AG09319 (cell line): ENCODE measurements around the gene TMTC2.

Experiments
- DNase-seq: peaks from one replicate; pipeline ENCODE4 v3.0.0-alpha.2; 2010; ENCODE audit warnings: low read depth; ENCODE audit errors: extremely low read depth
- TF ChIP-seq, protein P1 (sequence below): IDR thresholded peaks from 2 replicates; pipeline ENCODE4 v1.5.1; 2011; ENCODE audit warnings: low read depth, mild to moderate bottlenecking, inconsistent platforms, low read length, moderate library complexity

The TMTC2 gene

DNA sequence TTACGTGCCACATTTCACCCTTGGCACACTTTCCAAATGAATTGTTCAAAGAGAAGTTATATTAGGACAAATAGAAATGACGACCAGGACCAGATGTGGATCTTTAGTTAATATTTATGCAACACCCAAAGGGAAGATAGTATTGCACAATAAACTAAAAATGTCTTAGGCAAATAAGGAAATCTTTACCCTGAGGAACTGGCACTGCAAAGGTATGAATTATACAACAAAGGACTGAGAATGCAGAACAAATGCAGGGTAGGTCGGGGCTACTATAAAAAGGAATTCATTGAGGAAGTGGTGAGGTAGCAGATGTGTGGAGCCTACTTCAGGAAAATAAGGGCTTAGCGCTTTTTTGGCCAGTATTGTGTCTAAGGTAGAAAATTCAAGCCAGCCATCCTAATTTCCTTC is 3.9 kb upstream of the TMTC2 start:
- TF ChIP-seq, protein P1, sequence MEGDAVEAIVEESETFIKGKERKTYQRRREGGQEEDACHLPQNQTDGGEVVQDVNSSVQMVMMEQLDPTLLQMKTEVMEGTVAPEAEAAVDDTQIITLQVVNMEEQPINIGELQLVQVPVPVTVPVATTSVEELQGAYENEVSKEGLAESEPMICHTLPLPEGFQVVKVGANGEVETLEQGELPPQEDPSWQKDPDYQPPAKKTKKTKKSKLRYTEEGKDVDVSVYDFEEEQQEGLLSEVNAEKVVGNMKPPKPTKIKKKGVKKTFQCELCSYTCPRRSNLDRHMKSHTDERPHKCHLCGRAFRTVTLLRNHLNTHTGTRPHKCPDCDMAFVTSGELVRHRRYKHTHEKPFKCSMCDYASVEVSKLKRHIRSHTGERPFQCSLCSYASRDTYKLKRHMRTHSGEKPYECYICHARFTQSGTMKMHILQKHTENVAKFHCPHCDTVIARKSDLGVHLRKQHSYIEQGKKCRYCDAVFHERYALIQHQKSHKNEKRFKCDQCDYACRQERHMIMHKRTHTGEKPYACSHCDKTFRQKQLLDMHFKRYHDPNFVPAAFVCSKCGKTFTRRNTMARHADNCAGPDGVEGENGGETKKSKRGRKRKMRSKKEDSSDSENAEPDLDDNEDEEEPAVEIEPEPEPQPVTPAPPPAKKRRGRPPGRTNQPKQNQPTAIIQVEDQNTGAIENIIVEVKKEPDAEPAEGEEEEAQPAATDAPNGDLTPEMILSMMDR, result no peak
- no peak for DNase-seq

DNA sequence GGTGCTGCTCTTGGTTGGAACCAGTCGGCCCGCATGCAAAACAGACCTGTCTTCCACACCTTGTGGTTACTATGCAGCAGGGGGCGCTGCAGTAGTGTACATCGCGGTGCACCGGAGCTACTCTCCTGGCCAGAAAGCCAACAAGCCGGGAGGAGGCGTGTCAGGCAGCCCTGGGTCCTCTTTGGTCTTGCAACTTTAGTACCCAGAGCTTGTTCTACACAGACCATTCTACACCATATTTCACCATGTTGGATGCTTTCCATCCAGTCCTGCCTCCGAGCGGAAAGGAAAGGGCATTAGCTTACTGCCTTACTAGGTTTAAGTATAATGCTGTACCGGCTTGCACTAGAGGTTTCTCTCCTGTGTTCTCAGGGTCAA is 927 bp upstream of the TMTC2 start:
- peak; percentile 87 for DNase-seq
- TF ChIP-seq, protein P1, result peak; percentile 90

DNA sequence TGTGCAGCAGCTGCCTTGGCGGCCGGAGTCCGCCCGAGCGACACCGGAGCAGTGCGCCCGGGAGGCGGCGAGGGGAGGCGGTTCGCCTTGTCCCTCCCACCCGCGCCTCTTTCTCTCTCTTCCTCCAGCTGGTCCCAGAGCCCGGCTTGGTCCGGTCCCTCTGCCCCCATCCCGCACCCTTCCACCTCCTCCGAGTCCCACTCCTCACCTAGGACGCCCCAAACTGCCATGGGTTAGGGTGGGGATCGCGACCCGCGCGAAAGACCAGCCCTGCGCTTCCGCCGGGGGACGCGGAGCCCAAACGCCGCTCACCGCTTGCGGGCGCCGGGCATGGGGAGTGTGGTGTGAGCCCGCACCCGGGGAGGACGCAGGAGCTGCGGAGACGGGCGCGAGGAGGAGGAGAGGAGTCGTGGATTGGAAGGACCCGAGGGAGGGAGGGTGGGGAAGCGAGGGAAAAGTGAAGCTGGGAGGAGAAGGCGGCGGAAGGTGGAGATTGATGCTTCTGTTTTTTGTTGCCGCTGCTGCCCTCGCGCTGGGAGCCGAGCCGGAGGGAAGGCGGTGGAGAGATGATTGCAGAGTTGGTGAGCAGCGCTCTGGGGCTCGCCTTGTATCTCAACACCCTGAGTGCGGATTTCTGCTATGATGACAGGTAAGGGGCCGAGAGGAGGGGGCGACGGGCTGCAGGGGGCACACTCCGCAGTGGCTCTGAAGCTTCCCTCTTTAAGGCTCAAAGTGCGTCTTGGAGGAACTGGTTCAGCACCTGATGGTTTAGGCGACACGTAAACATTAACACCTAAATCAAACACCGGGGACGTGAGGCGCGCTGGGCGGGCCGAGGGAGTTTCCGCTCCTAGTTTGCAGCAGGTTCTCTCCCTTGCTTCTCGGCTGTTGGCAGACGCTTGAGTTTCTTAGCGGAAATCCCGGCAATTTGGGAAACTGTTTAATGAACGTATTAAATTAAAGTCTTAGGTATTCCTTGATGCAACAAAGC is 610 bp downstream of the TMTC2 start:
- TF ChIP-seq, protein P1, result no peak
- DNase-seq, result no peak

- no peak for DNase-seq
Measured at GRCh38 chr12:82688035-82688501, 1.4 kb downstream of the TMTC2 start.

DNA sequence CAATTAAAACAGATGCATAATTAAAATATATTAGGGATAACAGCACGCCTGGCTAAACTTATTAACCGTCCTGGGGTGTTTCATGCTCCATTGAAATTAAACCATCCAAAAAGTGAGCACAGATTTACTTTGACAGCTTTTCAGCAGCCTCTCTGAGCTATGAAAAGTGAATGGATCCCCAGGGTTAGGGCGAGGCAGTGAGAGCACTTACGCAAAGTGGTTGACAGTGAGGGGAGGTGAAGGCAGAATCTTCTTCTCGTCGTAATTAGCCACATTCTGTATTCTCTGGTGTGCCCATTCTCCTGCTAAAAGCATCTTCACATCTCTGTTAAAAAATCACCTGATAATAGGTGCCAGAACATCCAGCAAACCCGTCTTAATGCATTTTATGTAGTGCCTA is 1.9 kb downstream of the TMTC2 start:
- DNase-seq, result no peak
- TF ChIP-seq, protein P1, result no peak

More at GRCh38 chr12:82688035-82688501, 1.4 kb downstream of the TMTC2 start:
- TF ChIP-seq, protein P1, result 0 out of 2 replicates have a peak, but pooled peaks have one; percentile 10

DNA sequence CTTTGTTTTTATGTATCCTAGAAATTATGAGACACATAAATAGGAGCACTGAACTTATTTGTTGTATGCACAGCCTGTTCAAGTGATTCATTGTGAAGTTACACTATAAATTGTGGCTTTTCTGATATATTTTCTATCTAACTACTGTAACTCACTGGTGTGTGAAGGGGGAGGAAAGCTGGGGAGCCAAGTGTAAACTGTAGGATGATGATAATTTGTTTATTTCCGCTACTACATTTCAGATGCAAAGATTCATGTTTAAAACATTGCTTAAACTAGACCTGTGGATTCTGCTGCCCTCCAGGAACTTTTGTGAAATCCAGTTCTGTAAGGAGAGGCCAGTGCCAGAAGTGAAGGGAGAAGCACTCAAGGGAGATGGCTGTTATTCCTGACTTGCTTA is 3.3 kb downstream of the TMTC2 start:
- TF ChIP-seq, protein P1, result no peak
- no peak for DNase-seq

DNA sequence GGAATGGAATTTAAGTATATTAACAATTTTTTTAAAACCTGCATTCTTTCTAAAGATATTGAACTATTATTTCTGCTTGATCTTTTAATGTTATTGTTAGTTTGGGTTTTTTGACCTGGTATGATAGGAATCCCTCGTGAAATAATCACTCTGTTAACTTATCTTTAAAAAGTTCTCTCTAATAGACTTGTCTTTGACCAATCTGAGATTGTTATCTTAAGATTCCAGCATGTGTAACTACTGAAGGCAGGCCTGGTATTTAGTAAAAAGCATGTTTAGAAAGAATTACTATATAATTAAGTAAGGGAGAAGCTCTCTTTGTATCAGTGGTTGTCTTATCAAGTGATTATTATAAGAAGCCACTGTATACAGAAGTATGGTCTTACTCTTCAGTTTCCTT is 4.8 kb downstream of the TMTC2 start:
- TF ChIP-seq, protein P1, result no peak
- DNase-seq, result no peak
